CMK (cell line): ENCODE data around the gene FAM117B.
"Not testable (repeated sequence)": the region's sequence is repeated elsewhere in the genome, so short reads cannot be mapped to it uniquely, and the experiment has no call there.

Experiments
- DNase-seq: peaks from one replicate; pipeline ENCODE4 v3.0.0-alpha.2; 2010; ENCODE audit warnings: low read depth

Gene FAM117B

GRCh38 chr2:202758604-202759003 is 123.8 kb downstream of the FAM117B start:
- DNase-seq = no peak

GRCh38 chr2:202760848-202761247 is 126.1 kb downstream of the FAM117B start:
- no peak for DNase-seq

GRCh38 chr2:202762556-202762955 is 127.8 kb downstream of the FAM117B start:
- no peak for DNase-seq

- DNase-seq = no peak
These were observed 129.1 kb downstream of the FAM117B start for GRCh38 chr2:202763916-202764315.

GRCh38 chr2:202764991-202765390 is 130.2 kb downstream of the FAM117B start:
- DNase-seq = no peak

- no peak for DNase-seq
These were observed 130.7 kb downstream of the FAM117B start for GRCh38 chr2:202765436-202765835.

GRCh38 chr2:202768273-202768672 is 133.5 kb downstream of the FAM117B start:
- no peak for DNase-seq

- no peak for DNase-seq
These were observed 134.4 kb downstream of the FAM117B start for GRCh38 chr2:202769201-202769600.

GRCh38 chr2:202771336-202771735 is 136.6 kb downstream of the FAM117B start:
- DNase-seq = no peak

- DNase-seq = no peak
These were observed 137.1 kb downstream of the FAM117B start for GRCh38 chr2:202771741-202772460.

- DNase-seq = no peak
These were observed 138.7 kb downstream of the FAM117B start for GRCh38 chr2:202773301-202773973.

GRCh38 chr2:202774104-202774503 is 139.3 kb downstream of the FAM117B start:
- DNase-seq = no peak

GRCh38 chr2:202778217-202778616 is 143.4 kb downstream of the FAM117B start:
- no peak for DNase-seq

GRCh38 chr2:202780514-202781021 is 145.8 kb downstream of the FAM117B start:
- DNase-seq = no peak

GRCh38 chr2:202782940-202783558 is 148.3 kb downstream of the FAM117B start:
- DNase-seq = no peak

GRCh38 chr2:202786842-202787241 is 152.1 kb downstream of the FAM117B start:
- no peak for DNase-seq

- no peak for DNase-seq
These were observed 155.9 kb downstream of the FAM117B start for GRCh38 chr2:202790676-202791075.

- no peak for DNase-seq
These were observed 163.2 kb downstream of the FAM117B start for GRCh38 chr2:202797944-202798343.

- not testable (repeated sequence) for DNase-seq
These were observed 171.1 kb downstream of the FAM117B start for GRCh38 chr2:202805911-202806310.

GRCh38 chr2:202807431-202808138 is 172.8 kb downstream of the FAM117B start:
- not testable (repeated sequence) for DNase-seq

GRCh38 chr2:202808754-202809153 is 174.0 kb downstream of the FAM117B start:
- DNase-seq = no peak

GRCh38 chr2:202813387-202813786 is 178.6 kb downstream of the FAM117B start:
- no peak for DNase-seq
